HG03469 (cell line): ENCODE data around the gene SUFU.

ENCODE experiments used
- ATAC-seq: cut with Tn5 transposase; IDR thresholded peaks from one replicate; pipeline ENCODE4 v1.9.1; 2021; ENCODE audit warnings: mild to moderate bottlenecking, moderate library complexity, moderate number of reproducible peaks; ENCODE audit not compliant: unreplicated experiment

The SUFU gene

GRCh38 chr10:102647443-102648268 is 143.9 kb downstream of the SUFU start:
- no peak for ATAC-seq

- no peak for ATAC-seq
These were observed 144.6 kb downstream of the SUFU start for GRCh38 chr10:102648269-102648888.

GRCh38 chr10:102648889-102649796 is 145.4 kb downstream of the SUFU start:
- ATAC-seq = no peak

GRCh38 chr10:102649797-102650654 is 146.3 kb downstream of the SUFU start:
- ATAC-seq = no peak

GRCh38 chr10:102650655-102651454 is 147.1 kb downstream of the SUFU start:
- no peak for ATAC-seq

- no peak for ATAC-seq
These were observed 147.8 kb downstream of the SUFU start for GRCh38 chr10:102651455-102652169.

- no peak for ATAC-seq
These were observed 148.6 kb downstream of the SUFU start for GRCh38 chr10:102652170-102652916.

- no peak for ATAC-seq
These were observed 149.3 kb downstream of the SUFU start for GRCh38 chr10:102653060-102653459.

- ATAC-seq = no peak
These were observed 150.8 kb downstream of the SUFU start for GRCh38 chr10:102654566-102654965.

- ATAC-seq = no peak
These were observed 151.2 kb downstream of the SUFU start for GRCh38 chr10:102654969-102655368.

- ATAC-seq = no peak
These were observed 152.3 kb downstream of the SUFU start for GRCh38 chr10:102656026-102656425.

- no peak for ATAC-seq
These were observed 153.1 kb downstream of the SUFU start for GRCh38 chr10:102656791-102657371.

GRCh38 chr10:102657451-102657850 is 153.7 kb downstream of the SUFU start:
- ATAC-seq = no peak

- ATAC-seq = no peak
These were observed 154.4 kb downstream of the SUFU start for GRCh38 chr10:102657984-102658724.

GRCh38 chr10:102658802-102659201 is 155.0 kb downstream of the SUFU start:
- ATAC-seq = no peak

- ATAC-seq = peak; percentile 59
These were observed 157.3 kb downstream of the SUFU start for GRCh38 chr10:102660888-102661657.
